22Rv1 (cell line): ENCODE data around the gene WNT2B.

Experiments used
- H3K27ac ChIP-seq: fragments of 450-650 bp; 2 replicates; pipeline ENCODE4 v1.5.1; 2017
- ZFX ChIP-seq: fragments of 450-650 bp; IDR thresholded peaks from 2 replicates; pipeline ENCODE4 v1.6.1; 2017; ENCODE audit warnings: antibody characterized with exemption, borderline replicate concordance
- TF ChIP-seq, protein P1 (sequence below): fragments of 450-650 bp; IDR thresholded peaks from 2 replicates; pipeline ENCODE4 v1.5.1; 2017; ENCODE audit warnings: mild to moderate bottlenecking

WNT2B gene

DNA sequence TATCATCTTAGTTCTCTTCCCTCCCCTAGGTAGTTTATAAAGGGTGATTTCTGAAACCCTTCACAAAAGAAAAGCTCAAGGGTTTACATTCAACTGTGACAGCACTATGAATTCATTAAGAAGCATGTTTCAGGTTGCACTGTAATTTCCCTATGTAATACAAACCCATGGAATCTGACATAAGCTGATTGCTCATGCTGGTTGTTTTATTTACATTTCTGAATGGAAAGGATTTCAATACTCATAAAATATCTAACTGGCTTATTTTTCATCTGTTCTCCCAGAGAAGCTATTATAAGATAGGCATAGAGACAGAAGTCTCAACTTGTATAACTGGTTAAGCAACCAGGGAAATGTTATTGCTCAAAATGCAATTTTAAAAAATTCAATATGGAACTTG, 20.5 kb downstream of the WNT2B start:
- no peak overlapping the region for H3K27ac ChIP-seq
- TF ChIP-seq, protein P1, sequence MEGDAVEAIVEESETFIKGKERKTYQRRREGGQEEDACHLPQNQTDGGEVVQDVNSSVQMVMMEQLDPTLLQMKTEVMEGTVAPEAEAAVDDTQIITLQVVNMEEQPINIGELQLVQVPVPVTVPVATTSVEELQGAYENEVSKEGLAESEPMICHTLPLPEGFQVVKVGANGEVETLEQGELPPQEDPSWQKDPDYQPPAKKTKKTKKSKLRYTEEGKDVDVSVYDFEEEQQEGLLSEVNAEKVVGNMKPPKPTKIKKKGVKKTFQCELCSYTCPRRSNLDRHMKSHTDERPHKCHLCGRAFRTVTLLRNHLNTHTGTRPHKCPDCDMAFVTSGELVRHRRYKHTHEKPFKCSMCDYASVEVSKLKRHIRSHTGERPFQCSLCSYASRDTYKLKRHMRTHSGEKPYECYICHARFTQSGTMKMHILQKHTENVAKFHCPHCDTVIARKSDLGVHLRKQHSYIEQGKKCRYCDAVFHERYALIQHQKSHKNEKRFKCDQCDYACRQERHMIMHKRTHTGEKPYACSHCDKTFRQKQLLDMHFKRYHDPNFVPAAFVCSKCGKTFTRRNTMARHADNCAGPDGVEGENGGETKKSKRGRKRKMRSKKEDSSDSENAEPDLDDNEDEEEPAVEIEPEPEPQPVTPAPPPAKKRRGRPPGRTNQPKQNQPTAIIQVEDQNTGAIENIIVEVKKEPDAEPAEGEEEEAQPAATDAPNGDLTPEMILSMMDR = no peak
- no peak for TF ChIP-seq ZFX

DNA sequence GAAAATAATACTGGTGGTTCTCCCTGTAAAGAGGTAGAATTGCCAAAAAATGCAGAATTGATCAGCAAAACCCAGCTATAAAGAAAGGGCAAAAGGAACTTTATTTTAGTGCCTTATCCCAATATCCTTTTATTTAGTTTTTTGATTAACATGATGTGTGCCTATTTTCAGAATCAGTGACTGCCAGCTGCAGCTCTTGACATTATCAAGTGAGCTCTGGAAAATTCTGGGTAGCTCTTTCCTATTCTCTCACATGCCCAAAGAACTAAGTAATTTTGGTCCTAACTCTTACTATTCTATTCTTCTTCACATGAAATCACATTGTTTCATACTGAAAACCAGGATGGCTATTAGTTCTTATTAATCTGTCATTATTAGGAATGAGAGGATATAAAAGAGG, 22.1 kb downstream of the WNT2B start:
- H3K27ac ChIP-seq = no peak overlapping the region
- no peak for TF ChIP-seq ZFX
- TF ChIP-seq, protein P1 = no peak

DNA sequence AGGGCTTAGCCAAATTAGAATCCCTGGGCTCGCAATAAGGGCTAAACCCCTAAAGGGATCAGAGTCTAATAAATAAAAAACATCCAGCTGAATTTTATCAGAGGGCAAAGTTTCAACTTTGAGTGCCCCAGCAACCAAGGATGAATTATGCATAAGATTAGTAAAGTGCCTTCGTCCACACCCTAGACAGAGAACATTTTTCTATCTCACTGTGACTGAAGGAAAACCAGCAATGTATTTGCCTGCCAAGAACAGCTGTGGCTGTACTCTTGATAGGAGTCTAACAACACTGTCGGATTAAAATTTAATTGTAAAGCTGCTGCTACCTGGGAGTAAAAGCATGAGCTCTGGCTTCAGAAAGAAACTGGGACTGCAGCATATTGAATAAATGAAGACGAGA, 23.3 kb downstream of the WNT2B start:
- TF ChIP-seq, protein P1 = no peak
- TF ChIP-seq ZFX = no peak
- no peak overlapping the region for H3K27ac ChIP-seq

DNA sequence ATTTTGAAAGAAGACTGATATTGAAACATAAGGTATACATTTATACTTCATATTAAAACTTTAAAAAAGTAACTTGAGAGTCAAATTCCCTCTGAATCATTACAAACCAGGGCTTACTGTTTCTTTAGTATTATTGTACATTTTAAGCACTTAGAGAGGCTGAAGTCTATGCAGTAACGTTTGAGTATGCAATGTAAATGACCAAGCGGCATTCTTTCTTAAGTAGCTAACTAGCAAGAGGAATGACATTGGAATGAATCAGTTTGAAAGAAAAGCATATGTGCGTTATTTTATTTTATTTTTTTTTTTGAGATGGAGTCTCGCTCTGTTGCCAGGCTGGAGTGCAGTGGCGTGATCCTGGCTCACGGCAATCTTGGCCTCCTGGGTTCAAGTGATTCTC, 24.3 kb downstream of the WNT2B start:
- no peak for TF ChIP-seq ZFX
- TF ChIP-seq, protein P1 = no peak

DNA sequence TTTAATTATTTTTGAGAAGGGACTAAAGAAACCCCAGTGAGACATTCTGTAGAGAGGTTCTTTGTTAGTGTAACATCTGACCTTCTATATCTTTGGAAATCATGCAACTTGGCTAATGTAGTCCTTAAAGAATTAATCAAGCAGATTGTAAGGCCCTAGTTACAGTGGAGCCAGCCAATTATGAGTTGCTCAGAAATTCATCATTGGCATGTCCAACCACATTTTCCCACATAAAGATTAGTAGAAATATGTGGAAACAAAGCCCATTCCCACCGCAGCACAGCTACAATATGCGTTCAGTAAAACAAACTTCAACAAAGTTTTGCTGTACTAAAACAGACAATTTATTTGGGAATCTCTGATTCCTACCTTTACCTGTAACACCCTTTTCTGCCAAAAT, 27.8 kb downstream of the WNT2B start:
- H3K27ac ChIP-seq = no peak overlapping the region
- TF ChIP-seq, protein P1 = no peak
- TF ChIP-seq ZFX = no peak

More for the DNA sequence above, 24.3 kb downstream of the WNT2B start:
- H3K27ac ChIP-seq = no peak overlapping the region

DNA sequence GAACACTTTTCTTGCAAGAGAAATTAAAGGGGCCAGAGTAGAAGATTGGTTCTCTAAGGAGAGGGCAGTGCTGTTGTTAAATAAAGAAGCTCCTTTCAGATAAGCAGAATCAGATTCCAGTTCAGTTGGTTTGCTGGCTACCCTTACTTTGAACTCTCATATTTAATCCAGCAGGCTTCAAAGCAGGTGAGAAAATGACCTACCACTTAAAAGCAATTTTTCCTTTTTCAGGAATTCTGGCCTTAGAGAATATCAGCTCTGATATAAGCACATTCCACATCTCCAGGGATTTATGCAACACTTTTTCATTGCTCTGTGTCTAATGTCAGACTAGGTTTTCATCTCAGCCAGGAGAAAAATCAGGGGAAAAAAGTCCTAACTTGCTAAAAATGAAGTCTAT, 28.7 kb downstream of the WNT2B start:
- TF ChIP-seq ZFX = no peak
- TF ChIP-seq, protein P1 = no peak
- H3K27ac ChIP-seq = no peak overlapping the region

DNA sequence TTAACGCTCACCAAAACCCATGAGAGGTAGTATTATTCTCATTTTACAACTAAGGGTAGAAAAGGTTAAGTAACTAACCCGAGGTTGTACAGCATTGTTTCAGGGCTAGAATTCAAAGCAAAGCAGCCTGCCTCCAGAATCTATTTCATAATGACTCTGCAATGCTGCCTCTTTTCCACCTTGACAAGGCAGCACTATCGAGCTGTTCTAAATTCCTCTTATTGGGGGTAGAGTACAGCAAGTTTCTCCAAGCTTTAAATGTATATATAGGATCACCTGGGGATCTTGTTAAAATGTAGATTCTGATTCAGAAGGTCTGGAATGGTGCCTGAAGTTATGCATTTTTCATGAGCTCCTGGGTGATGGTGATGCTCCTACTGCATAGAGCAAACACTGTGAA, 30.1 kb downstream of the WNT2B start:
- no peak for TF ChIP-seq ZFX
- TF ChIP-seq, protein P1 = no peak
- H3K27ac ChIP-seq = no peak overlapping the region
